HEK293T (cell line): Measurements from ENCODE around the gene LENG8.
"Not testable (repeated sequence)": the region's sequence is repeated elsewhere in the genome, so short reads cannot be mapped to it uniquely, and the experiment has no call there.

Experiments
- CTCF ChIA-PET: fragments of 350-600 bp; formaldehyde crosslinking; extraction: SDS; loops from one replicate; lab custom pipeline; 2021; ENCODE audit warnings: antibody characterized with exemption, inconsistent platforms; lab: Yijun Ruan, JAX
- POLR2A ChIA-PET: fragments of 350-600 bp; formaldehyde crosslinking; extraction: SDS; loops from one replicate; lab custom pipeline; 2020; ENCODE audit warnings: antibody characterized with exemption, inconsistent platforms; lab: Yijun Ruan, JAX
- DNase-seq: peaks from one replicate; pipeline ENCODE4 v3.0.0; 2012; ENCODE audit warnings: mixed read lengths; ENCODE audit errors: extremely low spot score
- ARNT ChIP-seq: fragments of 450-650 bp; IDR thresholded peaks from 2 replicates; pipeline ENCODE4 v1.6.1; 2017; ENCODE audit warnings: mild to moderate bottlenecking
- BHLHE40 ChIP-seq: fragments of 450-650 bp; IDR thresholded peaks from 2 replicates; pipeline ENCODE4 v1.6.1; 2016; ENCODE audit warnings: mild to moderate bottlenecking, moderate library complexity, borderline replicate concordance
- CTBP1 ChIP-seq: fragments of 450-650 bp; IDR thresholded peaks from 2 replicates; pipeline ENCODE4 v1.6.1; 2016; ENCODE audit warnings: borderline replicate concordance
- ELF4 ChIP-seq: fragments of 450-650 bp; IDR thresholded peaks from 2 replicates; pipeline ENCODE4 v1.6.1; 2017; ENCODE audit warnings: antibody characterized with exemption
- FOXA1 ChIP-seq: fragments of 450-650 bp; IDR thresholded peaks from 2 replicates; pipeline ENCODE4 v1.6.1; 2016; ENCODE audit warnings: mild to moderate bottlenecking
- FOXK2 ChIP-seq: fragments of 450-650 bp; IDR thresholded peaks from 2 replicates; pipeline ENCODE4 v1.6.1; 2016; ENCODE audit warnings: mild to moderate bottlenecking
- FOXM1 ChIP-seq: fragments of 450-650 bp; IDR thresholded peaks from 2 replicates; pipeline ENCODE4 v1.6.1; 2017; ENCODE audit warnings: mild to moderate bottlenecking, borderline replicate concordance
- HDGF ChIP-seq: fragments of 450-650 bp; IDR thresholded peaks from 2 replicates; pipeline ENCODE4 v1.6.1; 2017; ENCODE audit warnings: antibody characterized with exemption, borderline replicate concordance
- L3MBTL2 ChIP-seq: fragments of 450-650 bp; conservative IDR thresholded peaks from 2 replicates; pipeline ENCODE4 v1.6.1; 2016; ENCODE audit warnings: mild to moderate bottlenecking
- LEF1 ChIP-seq: fragments of 450-650 bp; IDR thresholded peaks from 2 replicates; pipeline ENCODE4 v1.6.1; 2017; ENCODE audit warnings: mild to moderate bottlenecking, borderline replicate concordance
- NFRKB ChIP-seq: fragments of 450-650 bp; IDR thresholded peaks from 2 replicates; pipeline ENCODE4 v1.6.1; 2016; ENCODE audit warnings: mild to moderate bottlenecking, moderate library complexity
- PKNOX1 ChIP-seq: fragments of 450-650 bp; IDR thresholded peaks from 2 replicates; pipeline ENCODE4 v1.6.1; 2016
- SP1 ChIP-seq: fragments of 450-650 bp; IDR thresholded peaks from 2 replicates; pipeline ENCODE4 v1.6.1; 2017
- SUZ12 ChIP-seq: fragments of 450-650 bp; IDR thresholded peaks from 2 replicates; pipeline ENCODE4 v1.6.1; 2016; ENCODE audit warnings: mild to moderate bottlenecking
- TARDBP ChIP-seq: fragments of 450-650 bp; IDR thresholded peaks from 2 replicates; pipeline ENCODE4 v1.6.1; 2016
- ZNF384 ChIP-seq: fragments of 450-650 bp; IDR thresholded peaks from 2 replicates; pipeline ENCODE4 v1.6.1; 2016

The LENG8 gene

DNA sequence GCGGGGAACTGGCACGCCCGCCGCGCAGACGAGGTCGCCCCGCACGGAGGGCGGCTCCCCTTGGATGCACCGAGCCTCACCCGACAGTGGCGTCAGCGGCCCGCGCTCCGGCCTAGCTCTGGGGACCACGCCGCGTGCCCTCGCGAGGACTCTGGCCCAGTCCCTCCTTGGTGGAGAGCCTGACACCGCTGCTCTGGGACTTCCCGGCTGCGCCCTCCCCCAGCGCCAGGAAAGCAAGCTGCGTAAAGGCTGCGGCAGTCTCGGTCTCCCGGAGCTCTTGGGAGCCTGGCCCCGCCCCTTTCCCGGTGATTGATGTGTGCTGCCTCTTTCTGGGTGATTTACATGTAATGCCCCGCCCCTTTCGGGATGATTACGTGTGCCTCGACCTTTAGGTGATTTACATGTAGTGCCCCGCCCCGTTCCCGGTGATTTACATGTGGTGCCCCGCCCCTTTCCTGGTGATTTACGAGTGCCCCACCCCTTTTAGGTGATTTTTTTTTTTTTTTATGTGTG, 14.6 kb downstream of the LENG8 start, which contains the start of gene LENG9:
Gene LENG9 (minus strand): TSS at position 248 of the 513 bp plus-strand sequence. CDS start 252 bp downstream, outside the sequence.
- ChIA-PET CTCF (interaction anchor here (0.6 to 0.7 kb wide), 3 partner anchors 15 to 139 kb away, joined by 3 to 5 read pairs (median 4); partner anchors contain the start of gene LENG8), POLR2A (interaction anchor here (0.6 to 6.5 kb wide), 6 partner anchors 9 to 262 kb away, joined by 3 to 97 read pairs (median 4); partner anchors contain the start of genes CDC42EP5 and LENG8)
- peak; percentile 91 for DNase-seq
- TF ChIP-seq L3MBTL2, result peak; percentile 56
- TF ChIP-seq ZNF384, result peak; percentile 98; the same call in 1 of the 2 replicates
- no peak for TF ChIP-seq SP1

GRCh38 chr19:54464044-54464629, 15.1 kb downstream of the LENG8 start:
- TF ChIP-seq PKNOX1 (peak; percentile 98), SP1 (peak; percentile 87), LEF1 (no peak), FOXA1 (no peak)
- DNase-seq, result peak; percentile 76
- ChIA-PET CTCF (interaction anchor here (0.6 to 0.7 kb wide), 2 partner anchors 15 to 17 kb away, joined by 4 to 5 read pairs; partner anchors contain the start of gene LENG8), POLR2A (interaction anchor here (0.6 to 6.5 kb wide), 7 partner anchors 9 to 263 kb away, joined by 3 to 97 read pairs (median 5); partner anchors contain the start of genes CDC42EP5 and LENG8)

DNA sequence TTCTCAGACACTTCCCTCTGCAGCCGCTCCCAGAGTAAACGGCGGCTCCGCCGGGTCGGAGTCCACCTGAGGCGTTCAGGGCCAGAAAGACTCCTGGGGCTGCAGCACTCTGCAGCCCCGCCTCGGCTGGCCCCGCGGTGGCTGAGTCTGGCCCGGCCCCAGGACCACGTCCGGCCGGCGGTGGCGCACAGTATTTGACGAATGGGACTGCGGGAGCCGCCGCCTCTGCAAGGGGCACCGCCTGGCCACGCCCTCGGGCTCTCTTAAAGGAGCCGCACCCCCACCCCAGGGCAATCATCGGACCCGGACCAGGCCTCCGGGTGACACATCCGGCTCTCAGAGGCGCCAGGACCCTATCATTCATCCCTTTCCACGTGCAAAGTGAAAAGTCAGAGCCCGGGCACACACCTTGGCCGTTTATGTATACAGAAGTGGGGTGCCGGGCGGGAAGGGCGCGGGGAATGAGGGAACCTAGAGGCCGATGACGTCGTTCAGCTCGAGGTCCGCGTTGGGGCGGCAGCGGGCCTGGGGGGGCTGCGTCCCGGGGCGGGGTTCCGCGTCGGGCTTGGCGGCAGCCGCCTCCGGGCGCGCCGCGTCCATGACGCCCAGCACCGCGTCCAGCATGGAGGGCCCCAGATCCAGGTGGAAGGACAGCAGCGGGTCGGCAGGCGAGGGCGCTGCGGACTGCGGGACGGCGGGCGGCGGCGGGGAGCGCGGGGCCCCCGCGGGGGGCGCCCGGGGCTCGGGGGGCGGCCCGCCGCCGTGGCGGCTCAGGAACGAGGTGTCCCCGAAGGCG, 15.8 kb downstream of the LENG8 start:
- DNase-seq, result peak; percentile 84
- no peak for TF ChIP-seq CTBP1
- peak; percentile 73 for TF ChIP-seq L3MBTL2
- CTCF ChIA-PET, result no interaction called here
- POLR2A ChIA-PET, result interaction anchor here (2.3 kb wide), 1 partner anchor 16 kb away, joined by 6 read pairs; the partner anchor contains the start of gene LENG8

DNA sequence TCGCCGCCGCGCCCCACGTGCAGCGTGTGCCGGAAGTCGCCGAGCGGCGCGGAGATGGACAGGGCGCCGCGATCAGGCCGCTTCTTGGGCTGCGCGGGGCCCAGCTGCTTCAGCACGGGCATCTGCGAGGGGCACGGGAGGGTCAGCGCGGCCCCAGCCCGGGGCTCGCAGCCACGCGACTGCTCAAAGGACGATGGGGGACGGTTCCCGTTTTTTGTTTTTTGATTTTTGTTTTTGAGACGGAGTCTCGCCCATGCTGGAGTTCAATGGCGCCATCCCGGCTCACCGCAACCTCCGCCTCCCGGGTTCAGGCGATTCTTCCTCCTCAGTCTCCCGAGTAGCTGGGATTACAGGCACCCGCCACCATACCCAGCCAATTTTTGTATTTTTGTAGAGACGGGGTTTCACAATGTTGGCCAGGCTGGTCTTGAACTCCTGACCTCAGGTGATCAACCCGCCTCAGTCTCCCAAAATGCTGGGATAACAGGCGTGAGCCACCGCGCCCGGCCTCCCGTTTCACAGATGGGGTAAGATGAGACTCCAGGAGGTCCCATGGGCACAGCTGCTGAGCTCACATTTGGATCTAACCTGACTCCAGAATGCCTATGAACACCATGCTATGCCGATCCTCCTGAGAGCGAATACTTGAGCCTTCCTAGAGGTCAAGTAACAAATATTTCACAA, 16.6 kb downstream of the LENG8 start:
- ChIA-PET CTCF (no interaction called here), POLR2A (interaction anchor here (2.3 kb wide), 1 partner anchor 17 kb away, joined by 6 read pairs; the partner anchor contains the start of gene LENG8)
- no peak for DNase-seq
- TF ChIP-seq ARNT, result no peak
- TF ChIP-seq L3MBTL2, result no peak
- no peak for TF ChIP-seq FOXK2
- no peak for TF ChIP-seq ZNF384
- no peak for TF ChIP-seq HDGF
- no peak for TF ChIP-seq TARDBP
- no peak for TF ChIP-seq NFRKB
- no peak for TF ChIP-seq CTBP1
- no peak for TF ChIP-seq PKNOX1
- no peak for TF ChIP-seq BHLHE40
- no peak for TF ChIP-seq SUZ12
- no peak for TF ChIP-seq FOXM1
- TF ChIP-seq SP1, result no peak
- TF ChIP-seq FOXA1, result no peak

- POLR2A ChIA-PET, result interaction anchor here (2.3 kb wide), 1 partner anchor 18 kb away, joined by 6 read pairs; the partner anchor contains the start of gene LENG8
- CTCF ChIA-PET, DNase-seq: not testable (repeated sequence)
These were observed 17.1 kb downstream of the LENG8 start for GRCh38 chr19:54466110-54466480.

DNA sequence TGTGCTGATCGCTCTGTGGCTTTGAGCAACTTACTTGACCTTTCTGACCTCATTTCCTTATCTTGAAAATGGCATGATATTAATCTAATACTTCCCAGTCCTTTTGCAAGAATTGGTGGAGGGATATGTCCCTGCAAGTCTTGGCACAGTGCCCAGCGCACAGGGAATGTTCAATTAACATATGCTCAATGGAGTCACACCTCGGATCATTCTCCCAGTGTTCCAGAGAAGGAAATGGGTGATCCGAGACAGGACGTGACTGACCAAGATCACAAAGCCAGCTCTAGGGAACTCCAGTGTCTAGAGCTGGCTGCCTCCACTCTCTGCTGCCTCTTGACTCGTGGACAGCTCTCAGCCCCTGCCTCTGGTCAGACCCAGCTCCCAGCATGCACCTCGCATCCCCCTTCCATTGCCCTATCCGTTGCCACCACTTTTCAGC, 20.5 kb downstream of the LENG8 start:
- DNase-seq, result no peak
- TF ChIP-seq HDGF (no peak), FOXM1 (no peak), BHLHE40 (no peak), ARNT (no peak), FOXK2 (no peak), NFRKB (no peak), SP1 (no peak), TARDBP (no peak), LEF1 (no peak), CTBP1 (no peak), PKNOX1 (no peak), FOXA1 (no peak), L3MBTL2 (no peak), SUZ12 (no peak), ZNF384 (no peak), ELF4 (no peak)
- CTCF ChIA-PET, result interaction anchor here (0.6 kb wide), 1 partner anchor 12 kb away, joined by 6 read pairs; no protein-coding TSS in a partner anchor
- POLR2A ChIA-PET, result interaction anchor here (1.6 kb wide), 1 partner anchor 21 kb away, joined by 8 read pairs; the partner anchor contains the start of gene LENG8
